OCI-LY3 (cell line): ENCODE results near the gene HTR2A.

Source experiments
- EZH2phosphoT487 ChIP-seq: fragments of 200-600 bp; shearing (Covaris generic); IDR thresholded peaks from 2 replicates; pipeline ENCODE4 v1.6.1; 2018; ENCODE audit warnings: antibody characterized with exemption, mixed run types, low read depth
- TF ChIP-seq, protein P1 (sequence below): fragments of 200-600, 300-600 bp; sonication (generic); IDR thresholded peaks from 2 replicates; pipeline ENCODE4 v1.5.1; 2014; ENCODE audit warnings: antibody characterized with exemption, low read length, low read depth

DNA sequence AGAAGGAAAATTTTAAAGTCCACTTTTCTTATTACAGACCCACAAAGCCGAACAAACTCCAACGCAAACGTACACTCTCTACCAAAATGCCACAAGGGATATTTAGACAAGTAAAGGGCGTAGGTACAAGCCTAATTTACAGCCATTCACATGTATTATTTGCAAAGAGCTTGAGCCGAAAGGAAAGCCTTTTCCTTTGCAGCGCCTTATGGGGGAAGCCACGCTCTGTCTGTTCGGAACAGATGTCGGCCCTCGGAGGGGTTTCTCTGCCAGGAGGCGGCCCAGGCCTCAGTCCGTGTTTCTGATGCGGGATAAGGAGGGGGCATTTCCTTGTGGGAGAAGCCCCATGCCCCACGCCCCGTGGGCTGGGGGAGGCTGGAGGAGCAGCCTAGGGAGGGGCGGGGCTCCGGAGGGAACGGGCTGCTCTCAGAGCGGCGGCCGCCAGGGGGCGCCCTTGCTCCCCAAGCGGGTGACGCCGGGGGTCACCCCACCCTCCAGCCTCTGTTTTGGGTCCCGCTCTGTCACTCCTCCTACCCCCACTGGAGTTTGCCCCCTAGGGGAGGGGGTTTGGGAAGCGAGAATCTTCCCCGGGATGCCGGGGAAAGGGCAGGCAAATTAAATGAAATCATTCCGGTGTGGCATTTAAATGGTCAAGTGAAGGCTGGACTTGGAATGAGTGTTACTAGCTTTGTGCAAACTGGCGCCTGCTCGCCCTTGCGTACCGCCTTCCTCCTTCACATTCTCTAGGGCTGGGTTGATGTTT, 2.9 kb downstream of the HTR2A start:
- TF ChIP-seq, protein P1, sequence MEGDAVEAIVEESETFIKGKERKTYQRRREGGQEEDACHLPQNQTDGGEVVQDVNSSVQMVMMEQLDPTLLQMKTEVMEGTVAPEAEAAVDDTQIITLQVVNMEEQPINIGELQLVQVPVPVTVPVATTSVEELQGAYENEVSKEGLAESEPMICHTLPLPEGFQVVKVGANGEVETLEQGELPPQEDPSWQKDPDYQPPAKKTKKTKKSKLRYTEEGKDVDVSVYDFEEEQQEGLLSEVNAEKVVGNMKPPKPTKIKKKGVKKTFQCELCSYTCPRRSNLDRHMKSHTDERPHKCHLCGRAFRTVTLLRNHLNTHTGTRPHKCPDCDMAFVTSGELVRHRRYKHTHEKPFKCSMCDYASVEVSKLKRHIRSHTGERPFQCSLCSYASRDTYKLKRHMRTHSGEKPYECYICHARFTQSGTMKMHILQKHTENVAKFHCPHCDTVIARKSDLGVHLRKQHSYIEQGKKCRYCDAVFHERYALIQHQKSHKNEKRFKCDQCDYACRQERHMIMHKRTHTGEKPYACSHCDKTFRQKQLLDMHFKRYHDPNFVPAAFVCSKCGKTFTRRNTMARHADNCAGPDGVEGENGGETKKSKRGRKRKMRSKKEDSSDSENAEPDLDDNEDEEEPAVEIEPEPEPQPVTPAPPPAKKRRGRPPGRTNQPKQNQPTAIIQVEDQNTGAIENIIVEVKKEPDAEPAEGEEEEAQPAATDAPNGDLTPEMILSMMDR: peak; percentile 96
- TF ChIP-seq EZH2phosphoT487: no peak
